Measurements from ENCODE around the gene HELZ. TPM values are rescaled to one million over a fixed set of nuclear protein-coding genes. Genes with fewer than 3 reads are reported as not detected.
"Not testable (repeated sequence)": the region's sequence is repeated elsewhere in the genome, so short reads cannot be mapped to it uniquely, and the experiment has no call there.

The HELZ gene
- total and polyA plus RNA-seq, 2 donors (not counting 1 experiment from before 2014, with no cell fraction given): 18.9 to 28.1 TPM

GRCh38 chr17:67093348-67093747, 151.6 kb downstream of the HELZ start:
- no peak for DNase-seq (ENCODE audit: low read depth in 2 of 2)
- Histone ChIP-seq H4K20me1 (ENCODE audit: control insufficient read depth, extremely low read depth, insufficient read depth, low read length) (no peaks in the 10 kb centered on the region), H3K27me3 (ENCODE audit: control insufficient read depth, insufficient read depth, low read length) (no peaks in the 10 kb centered on the region), H3K9me3 (ENCODE audit: control insufficient read depth, insufficient read depth, low read depth, low read length) (no peaks in the 10 kb centered on the region), H2AFZ (ENCODE audit: low read length) (no peak overlapping the region), H3K4me2 (ENCODE audit: extremely low read depth, insufficient read depth, low read length) (no peak overlapping the region), H3K9ac (ENCODE audit: insufficient read depth, low read length) (no peak overlapping the region), H3K4me1 (ENCODE audit: control insufficient read depth, extremely low read depth, insufficient read depth, low read length) (peaks cover 3% of the 10 kb centered on the region), H3K27ac (ENCODE audit: insufficient read depth, low read length) (no peak overlapping the region), H3K4me3 (replicated peaks in 1 of 4; ENCODE audit: control extremely low read depth in 1 of 4, insufficient read depth in 1 of 4, low read depth in 3 of 4, low read length in 4 of 4) (no peak overlapping the region), H3K79me2 (ENCODE audit: control insufficient read depth, insufficient read depth, low read length) (no peaks in the 10 kb centered on the region), H3K36me3 (ENCODE audit: control insufficient read depth, insufficient read depth, low read length) (no peaks in the 10 kb centered on the region)
- TF ChIP-seq EZH2 (IDR thresholded peaks at IDR 0.05; ENCODE audit: low read length, missing control alignments) (no peak), CTCF (conservative IDR thresholded peaks at IDR 0.05 in 1 of 2, IDR thresholded peaks at IDR 0.05 in 1 of 2; ENCODE audit: low read depth in 1 of 2, low read length in 2 of 2) (no peak)

GRCh38 chr17:67092710-67093109, 152.3 kb downstream of the HELZ start:
- not testable (repeated sequence) for H3K36me3 ChIP-seq (ENCODE audit: control insufficient read depth, insufficient read depth, low read length); H2AFZ ChIP-seq (ENCODE audit: low read length); H3K9me3 ChIP-seq (ENCODE audit: control insufficient read depth, insufficient read depth, low read depth, low read length); H4K20me1 ChIP-seq (ENCODE audit: control insufficient read depth, extremely low read depth, insufficient read depth, low read length); H3K9ac ChIP-seq (ENCODE audit: insufficient read depth, low read length); H3K4me2 ChIP-seq (ENCODE audit: extremely low read depth, insufficient read depth, low read length); DNase-seq (ENCODE audit: low read depth in 2 of 2); H3K27me3 ChIP-seq (ENCODE audit: control insufficient read depth, insufficient read depth, low read length); H3K27ac ChIP-seq (ENCODE audit: insufficient read depth, low read length); H3K4me1 ChIP-seq (ENCODE audit: control insufficient read depth, extremely low read depth, insufficient read depth, low read length); H3K4me3 ChIP-seq (replicated peaks in 1 of 4; ENCODE audit: control extremely low read depth in 1 of 4, insufficient read depth in 1 of 4, low read depth in 3 of 4, low read length in 4 of 4); H3K79me2 ChIP-seq (ENCODE audit: control insufficient read depth, insufficient read depth, low read length)

GRCh38 chr17:67092291-67092690, 152.7 kb downstream of the HELZ start:
- no peaks in the 10 kb centered on the region for H3K9me3 ChIP-seq (ENCODE audit: control insufficient read depth, insufficient read depth, low read depth, low read length)
- H3K9ac ChIP-seq (ENCODE audit: insufficient read depth, low read length): no peak overlapping the region
- no peak overlapping the region for H2AFZ ChIP-seq (ENCODE audit: low read length)
- H3K79me2 ChIP-seq (ENCODE audit: control insufficient read depth, insufficient read depth, low read length): no peaks in the 10 kb centered on the region
- DNase-seq (ENCODE audit: low read depth in 2 of 2): no peak
- H3K4me1 ChIP-seq (ENCODE audit: control insufficient read depth, extremely low read depth, insufficient read depth, low read length): peaks cover 3% of the 10 kb centered on the region
- TF ChIP-seq EZH2 (IDR thresholded peaks at IDR 0.05; ENCODE audit: low read length, missing control alignments) (no peak), CTCF (conservative IDR thresholded peaks at IDR 0.05 in 1 of 2, IDR thresholded peaks at IDR 0.05 in 1 of 2; ENCODE audit: low read depth in 1 of 2, low read length in 2 of 2) (no peak)
- no peaks in the 10 kb centered on the region for H3K27me3 ChIP-seq (ENCODE audit: control insufficient read depth, insufficient read depth, low read length)
- no peaks in the 10 kb centered on the region for H3K36me3 ChIP-seq (ENCODE audit: control insufficient read depth, insufficient read depth, low read length)
- no peak overlapping the region for H3K27ac ChIP-seq (ENCODE audit: insufficient read depth, low read length)
- no peak overlapping the region for H3K4me3 ChIP-seq (replicated peaks in 1 of 4; ENCODE audit: control extremely low read depth in 1 of 4, insufficient read depth in 1 of 4, low read depth in 3 of 4, low read length in 4 of 4)
- H3K4me2 ChIP-seq (ENCODE audit: extremely low read depth, insufficient read depth, low read length): no peak overlapping the region
- H4K20me1 ChIP-seq (ENCODE audit: control insufficient read depth, extremely low read depth, insufficient read depth, low read length): no peaks in the 10 kb centered on the region

All from fibroblast of lung (primary cell).